Mesothelial cell of epicardium (in vitro differentiated cells): Measurements from ENCODE around the gene HNRNPLL. TPM values are rescaled to one million over a fixed set of nuclear protein-coding genes. Genes with fewer than 3 reads are reported as not detected.
"Not testable (repeated sequence)": the region's sequence is repeated elsewhere in the genome, so short reads cannot be mapped to it uniquely, and the experiment has no call there.

ENCODE experiments used
- DNase-seq, 2 experiments: peaks; one replicate each; pipeline ENCODE4 v3.0.0; 2021; ENCODE audit warnings: low spot score in 2 of 2; ENCODE audit not compliant: unreplicated experiment in 2 of 2
- H3K27ac Mint-ChIP-seq: 2 replicates; pipeline ENCODE4 v1.8.0; 2021; ENCODE audit warnings: mixed read lengths
- H3K27me3 Mint-ChIP-seq: 2 replicates; pipeline ENCODE4 v1.8.0; 2021; ENCODE audit warnings: low read depth, mixed read lengths
- H3K36me3 Mint-ChIP-seq: 2 replicates; pipeline ENCODE4 v1.8.0; 2021; ENCODE audit warnings: mixed read lengths
- H3K4me1 Mint-ChIP-seq: 2 replicates; pipeline ENCODE4 v1.8.0; 2021; ENCODE audit warnings: mixed read lengths
- H3K4me3 Mint-ChIP-seq: 2 replicates; pipeline ENCODE4 v1.8.0; 2021; ENCODE audit warnings: mild to moderate bottlenecking, moderate library complexity, mixed read lengths
- H3K9me3 Mint-ChIP-seq: 2 replicates; pipeline ENCODE4 v1.8.0; 2021; ENCODE audit warnings: mixed read lengths
- total RNA-seq: library from RNA; stranded (reverse); gene quantifications from 3 replicates; pipeline ENCODE4 v1.2.1, GENCODE V29; 2021
- TF ChIP-seq, protein P1 (sequence below): fragments of 200-600 bp; sonication (generic); IDR thresholded peaks from one replicate; pipeline ENCODE4 v1.5.0; 2021; ENCODE audit warnings: antibody characterized with exemption; ENCODE audit not compliant: unreplicated experiment

The HNRNPLL gene
- total RNA-seq, 1 donor from 2014 or later = 80.7 TPM

DNA sequence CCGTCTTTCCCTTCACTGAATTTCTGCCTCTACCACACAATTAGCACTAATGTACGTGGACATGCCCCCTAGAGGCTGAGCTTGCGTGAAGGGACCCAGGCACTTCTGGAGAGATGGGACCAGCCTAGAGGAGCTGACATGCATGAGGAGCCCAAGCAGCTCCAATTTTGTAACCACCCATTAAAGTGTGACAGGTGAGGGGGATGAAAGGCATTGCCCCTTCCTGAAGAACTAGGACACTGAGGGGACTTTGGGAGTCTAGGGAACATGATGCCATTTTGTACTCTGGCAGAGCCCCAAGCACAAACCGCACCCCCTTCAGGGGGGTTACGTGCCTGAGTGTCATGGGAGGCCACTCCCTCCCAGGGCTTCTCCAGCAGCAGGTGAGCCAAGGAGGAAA lies 63.6 kb downstream of the HNRNPLL start:
- Mint-ChIP-seq H3K4me3 (no peak overlapping the region), H3K27ac (no peak overlapping the region), H3K36me3 (no peaks in the 10 kb centered on the region), H3K9me3 (no peaks in the 10 kb centered on the region), H3K4me1 (peaks cover 57% of the 10 kb centered on the region), H3K27me3 (peaks cover 5% of the 10 kb centered on the region)
- DNase-seq = no peak
- TF ChIP-seq, protein P1, sequence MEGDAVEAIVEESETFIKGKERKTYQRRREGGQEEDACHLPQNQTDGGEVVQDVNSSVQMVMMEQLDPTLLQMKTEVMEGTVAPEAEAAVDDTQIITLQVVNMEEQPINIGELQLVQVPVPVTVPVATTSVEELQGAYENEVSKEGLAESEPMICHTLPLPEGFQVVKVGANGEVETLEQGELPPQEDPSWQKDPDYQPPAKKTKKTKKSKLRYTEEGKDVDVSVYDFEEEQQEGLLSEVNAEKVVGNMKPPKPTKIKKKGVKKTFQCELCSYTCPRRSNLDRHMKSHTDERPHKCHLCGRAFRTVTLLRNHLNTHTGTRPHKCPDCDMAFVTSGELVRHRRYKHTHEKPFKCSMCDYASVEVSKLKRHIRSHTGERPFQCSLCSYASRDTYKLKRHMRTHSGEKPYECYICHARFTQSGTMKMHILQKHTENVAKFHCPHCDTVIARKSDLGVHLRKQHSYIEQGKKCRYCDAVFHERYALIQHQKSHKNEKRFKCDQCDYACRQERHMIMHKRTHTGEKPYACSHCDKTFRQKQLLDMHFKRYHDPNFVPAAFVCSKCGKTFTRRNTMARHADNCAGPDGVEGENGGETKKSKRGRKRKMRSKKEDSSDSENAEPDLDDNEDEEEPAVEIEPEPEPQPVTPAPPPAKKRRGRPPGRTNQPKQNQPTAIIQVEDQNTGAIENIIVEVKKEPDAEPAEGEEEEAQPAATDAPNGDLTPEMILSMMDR = no peak

DNA sequence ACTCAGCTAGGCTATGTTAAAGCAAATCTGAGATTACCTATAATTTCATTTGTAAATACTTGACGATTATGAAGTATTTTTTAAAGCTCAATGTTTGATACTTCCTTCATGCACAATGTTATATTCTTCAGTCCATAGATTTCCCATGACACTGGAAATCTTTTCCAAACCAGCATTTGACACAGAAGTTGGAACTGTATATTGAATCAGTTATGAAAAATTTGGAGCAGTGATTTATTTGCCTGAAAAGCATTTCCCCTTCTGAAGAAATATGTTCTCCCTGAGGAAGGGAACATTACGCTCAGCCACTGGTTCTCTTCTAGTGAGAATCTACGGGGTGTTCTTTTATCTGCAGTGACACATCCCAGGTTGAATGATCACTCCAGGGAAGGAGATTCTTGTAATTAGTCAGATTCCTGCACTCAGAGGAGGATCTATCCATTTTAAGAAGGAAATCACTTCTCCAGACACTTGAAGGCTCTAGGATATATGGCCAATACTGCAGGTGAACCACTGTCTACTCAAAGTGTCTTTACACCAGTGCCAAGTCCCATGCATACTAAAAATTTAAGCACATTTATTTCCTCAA lies 64.7 kb downstream of the HNRNPLL start:
- DNase-seq = no peak
- H3K27ac Mint-ChIP-seq = no peak overlapping the region
- H3K27me3 Mint-ChIP-seq = peaks cover 5% of the 10 kb centered on the region
- no peak overlapping the region for H3K4me3 Mint-ChIP-seq
- no peaks in the 10 kb centered on the region for H3K36me3 Mint-ChIP-seq
- H3K4me1 Mint-ChIP-seq = peaks cover 55% of the 10 kb centered on the region
- TF ChIP-seq, protein P1 = no peak
- no peaks in the 10 kb centered on the region for H3K9me3 Mint-ChIP-seq

DNA sequence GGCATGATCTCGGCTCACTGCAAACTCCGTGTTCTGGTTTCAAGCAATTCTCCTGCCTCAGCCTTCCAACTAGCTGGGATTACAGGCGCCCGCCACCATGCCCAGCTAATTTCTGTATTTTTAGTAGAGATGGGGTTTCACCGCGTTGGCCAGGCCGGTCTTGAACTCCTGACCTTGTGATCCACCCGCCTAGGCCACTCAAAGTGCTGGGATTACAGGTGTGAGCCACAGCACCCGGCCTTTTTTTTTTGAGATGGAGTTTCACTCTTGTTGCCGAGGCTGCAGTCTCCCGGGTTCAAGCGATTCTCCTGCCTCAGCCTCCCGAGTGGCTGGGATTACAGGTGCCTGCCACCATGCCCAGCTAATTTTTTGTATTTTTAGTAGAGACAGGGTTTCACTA lies 65.4 kb downstream of the HNRNPLL start:
- not testable (repeated sequence) for H3K36me3 Mint-ChIP-seq, H3K27me3 Mint-ChIP-seq, H3K9me3 Mint-ChIP-seq, H3K4me3 Mint-ChIP-seq, H3K27ac Mint-ChIP-seq, DNase-seq
- H3K4me1 Mint-ChIP-seq = peaks cover 48% of the 10 kb centered on the region

DNA sequence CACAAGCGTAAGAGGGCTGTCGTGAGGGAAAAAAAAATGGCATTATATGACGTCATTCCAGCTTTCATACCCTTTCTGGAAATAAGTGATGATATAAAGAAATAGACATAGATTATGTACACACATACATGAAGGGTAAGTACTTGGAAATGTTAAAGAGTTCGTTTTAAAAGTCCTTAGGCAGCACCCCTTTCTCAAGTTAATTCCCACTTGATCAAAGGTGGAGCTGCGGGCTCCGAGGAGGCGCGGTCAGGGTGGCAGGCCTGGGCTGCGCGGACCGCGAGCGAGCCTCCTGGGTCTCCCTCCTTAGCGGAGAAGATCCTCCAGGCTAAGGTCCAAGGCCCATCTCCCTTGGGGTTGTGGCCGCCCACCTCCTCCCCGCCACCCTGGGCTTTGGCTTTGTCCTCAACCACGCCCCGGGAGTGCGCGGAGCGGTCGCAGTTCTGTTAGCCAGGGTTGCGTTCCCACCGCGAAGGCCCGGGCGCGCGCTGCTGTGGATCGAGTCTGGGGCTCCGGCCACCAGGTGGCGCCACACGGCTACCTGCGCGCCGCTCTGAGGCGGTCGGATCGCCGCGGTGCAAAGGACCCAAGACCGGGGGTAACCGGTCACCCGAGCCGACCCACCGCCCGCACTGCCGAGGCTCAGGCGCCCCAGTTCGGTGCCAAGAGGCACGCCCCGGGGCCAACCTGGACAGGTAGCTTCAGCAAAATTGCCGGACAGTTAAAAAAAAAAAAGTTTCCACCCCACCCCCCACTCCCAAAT lies 66.8 kb downstream of the HNRNPLL start:
- H3K4me1 Mint-ChIP-seq = peaks cover 35% of the 10 kb centered on the region
- peaks cover 8% of the 10 kb centered on the region for H3K27me3 Mint-ChIP-seq
- peak overlapping the region; percentile 47 for H3K27ac Mint-ChIP-seq
- H3K36me3 Mint-ChIP-seq = no peaks in the 10 kb centered on the region
- peak overlapping the region; percentile 59 for H3K4me3 Mint-ChIP-seq
- TF ChIP-seq, protein P1 = peak; percentile 97
- no peaks in the 10 kb centered on the region for H3K9me3 Mint-ChIP-seq
- DNase-seq = peak; percentile 77 to 90

DNA sequence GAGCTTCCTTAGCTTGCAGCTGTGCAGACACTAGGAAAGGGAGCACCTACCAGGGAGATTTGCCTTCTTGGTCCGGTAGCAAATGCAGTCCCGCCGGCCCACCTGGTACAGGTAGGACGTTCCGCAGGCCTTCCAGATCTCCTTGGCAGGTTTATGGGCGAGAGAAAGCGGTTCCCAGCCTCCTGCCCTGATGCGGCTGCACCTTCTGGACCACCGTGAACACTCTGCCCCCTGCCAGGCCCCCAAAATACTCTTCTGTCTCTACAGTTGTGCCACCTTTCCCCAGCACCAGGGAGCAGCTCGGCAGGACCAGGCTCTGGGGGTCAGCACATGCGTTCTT lies 67.4 kb downstream of the HNRNPLL start:
- DNase-seq = no peak
- Mint-ChIP-seq H3K4me3 (peak overlapping the region; percentile 59), H3K27ac (peak overlapping the region; percentile 47), H3K36me3 (no peaks in the 10 kb centered on the region), H3K4me1 (peaks cover 31% of the 10 kb centered on the region), H3K9me3 (no peaks in the 10 kb centered on the region), H3K27me3 (peaks cover 9% of the 10 kb centered on the region)
- TF ChIP-seq, protein P1 = no peak

DNA sequence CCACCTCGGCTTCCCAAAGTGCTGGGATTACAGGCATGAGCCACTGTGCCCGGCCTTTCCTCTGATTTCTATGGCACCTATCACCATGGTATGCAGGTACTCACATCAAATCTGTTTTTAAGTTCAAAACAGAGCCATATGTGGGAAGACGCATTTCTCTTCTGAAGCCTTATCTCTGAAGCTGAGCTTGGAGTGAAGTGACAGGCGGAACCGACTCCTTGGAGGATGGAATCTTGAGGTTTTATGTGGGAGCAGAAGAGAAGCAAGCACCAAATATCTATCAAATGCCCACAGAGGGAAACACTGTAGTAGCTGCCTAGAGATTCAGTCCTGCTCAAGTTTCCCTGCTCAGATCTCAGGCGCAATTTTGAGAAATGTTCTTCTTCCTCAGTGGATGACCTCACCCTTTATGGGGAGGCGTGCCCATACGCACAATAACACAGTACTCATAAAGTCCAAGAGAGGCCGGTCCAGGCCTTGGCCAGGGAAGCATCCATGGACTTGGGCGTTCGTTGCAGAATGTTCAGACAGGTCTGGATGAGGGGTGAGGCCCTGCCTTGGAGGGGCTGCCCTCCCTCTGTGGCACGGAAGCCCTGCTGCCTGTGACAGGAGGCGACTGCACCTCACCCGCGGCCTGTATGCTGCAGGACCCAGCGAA lies 67.9 kb downstream of the HNRNPLL start:
- Mint-ChIP-seq H3K9me3 (no peaks in the 10 kb centered on the region), H3K36me3 (no peaks in the 10 kb centered on the region), H3K4me1 (peaks cover 26% of the 10 kb centered on the region), H3K4me3 (peak overlapping the region; percentile 59), H3K27me3 (peaks cover 10% of the 10 kb centered on the region), H3K27ac (peak overlapping the region; percentile 9)
- no peak for DNase-seq
- TF ChIP-seq, protein P1 = no peak
